Suprapubic skin (tissue), 4 donors: Measurements from ENCODE around the gene G6PC2. TPM values are rescaled to one million over a fixed set of nuclear protein-coding genes. Genes with fewer than 3 reads are reported as not detected.

Experiments
- DNase-seq, 2 donors: peaks; one replicate each; pipeline ENCODE4 v3.0.0-alpha.2; 2019; ENCODE audit warnings: low spot score in 2 of 2
- H3K27ac ChIP-seq: fragments of 200-600 bp; sonication (generic); one replicate; pipeline ENCODE4 v1.5.1; 2019
- H3K27me3 ChIP-seq: fragments of 200-600 bp; sonication (generic); one replicate; pipeline ENCODE4 v1.5.1; 2019
- H3K36me3 ChIP-seq: fragments of 200-600 bp; sonication (generic); one replicate; pipeline ENCODE4 v1.5.1; 2019
- H3K4me1 ChIP-seq: fragments of 200-600 bp; sonication (generic); one replicate; pipeline ENCODE4 v1.5.1; 2019
- H3K4me3 ChIP-seq: fragments of 200-600 bp; sonication (generic); one replicate; pipeline ENCODE4 v1.5.1; 2019; ENCODE audit warnings: mild to moderate bottlenecking
- H3K9me3 ChIP-seq: fragments of 200-600 bp; sonication (generic); one replicate; pipeline ENCODE4 v1.5.1; 2019
- CTCF ChIP-seq, 2 donors: fragments of 200-600 bp in 1 of 2; fragments of 450-650 bp in 1 of 2; sonication (generic) in 1 of 2; IDR thresholded peaks; one replicate each; pipeline ENCODE4 v1.5.1; 2016 to 2019; ENCODE audit warnings: antibody characterized with exemption in 2 of 2, mild to moderate bottlenecking in 1 of 2, moderate library complexity in 1 of 2
- EP300 ChIP-seq: sonication (generic); formaldehyde crosslinking; IDR thresholded peaks from one replicate; pipeline ENCODE4 v1.6.1; 2017; ENCODE audit warnings: antibody characterized with exemption
- POLR2A ChIP-seq, 2 donors: fragments of 450-650 bp; IDR thresholded peaks; one replicate each; pipeline ENCODE4 v1.6.1; 2017; ENCODE audit warnings: antibody characterized with exemption in 2 of 2, mild to moderate bottlenecking in 2 of 2, moderate library complexity in 2 of 2
- POLR2AphosphoS5 ChIP-seq, 3 donors: sonication (generic); formaldehyde crosslinking; IDR thresholded peaks; one replicate each; pipeline ENCODE4 v1.6.1; 2017; ENCODE audit warnings: antibody characterized with exemption in 3 of 3
- WGBS: methylation state at CpG from one replicate; pipeline ENCODE4 v1.1.5; 2018; 5-methylcytosine and 5-hydroxymethylcytosine counted together
- total RNA-seq, 4 donors: library from RNA; depleted of rRNA; stranded (reverse); fragments of >200 nt; gene quantifications; one replicate each; pipeline ENCODE4 v1.1.0, GENCODE V29; 2016

G6PC2 gene
- total RNA-seq, 4 donors from 2014 or later, result not detected

GRCh38 chr2:168915441-168916330 lies 14.6 kb downstream of the G6PC2 start:
- H3K4me3 ChIP-seq, result no peak overlapping the region
- DNase-seq, result no peak
- TF ChIP-seq POLR2AphosphoS5 (IDR thresholded peaks at IDR 0.05) (no peak), CTCF (IDR thresholded peaks at IDR 0.05) (no peak), POLR2A (IDR thresholded peaks at IDR 0.05) (no peak), EP300 (no peak)
- peaks cover 7% of the 10 kb centered on the region for H3K4me1 ChIP-seq
- 86% methylated on average over 3 of the region's 3 CpGs for WGBS
- H3K27me3 ChIP-seq, result peaks cover 8% of the 10 kb centered on the region
- H3K9me3 ChIP-seq, result no peaks in the 10 kb centered on the region
- H3K36me3 ChIP-seq, result no peaks in the 10 kb centered on the region
- no peak overlapping the region for H3K27ac ChIP-seq

- peaks cover 7% of the 10 kb centered on the region for H3K4me1 ChIP-seq
- H3K27ac ChIP-seq, result no peak overlapping the region
- WGBS, result 83% methylated on average over 4 of the region's 4 CpGs
- H3K27me3 ChIP-seq, result peaks cover 7% of the 10 kb centered on the region
- H3K9me3 ChIP-seq, result no peaks in the 10 kb centered on the region
- no peaks in the 10 kb centered on the region for H3K36me3 ChIP-seq
- H3K4me3 ChIP-seq, result no peak overlapping the region
- DNase-seq, result no peak
- TF ChIP-seq POLR2AphosphoS5 (IDR thresholded peaks at IDR 0.05), result no peak
- no peak for TF ChIP-seq POLR2A (IDR thresholded peaks at IDR 0.05)
- no peak for TF ChIP-seq CTCF (IDR thresholded peaks at IDR 0.05)
- TF ChIP-seq EP300, result no peak
Observed at GRCh38 chr2:168916331-168916675, 15.2 kb downstream of the G6PC2 start.

- H3K4me1 ChIP-seq, result no peaks in the 10 kb centered on the region
- H3K27ac ChIP-seq, result no peak overlapping the region
- no peak for DNase-seq
- WGBS, result 23% methylated on average over 4 of the region's 4 CpGs
- no peaks in the 10 kb centered on the region for H3K36me3 ChIP-seq
- TF ChIP-seq EP300 (no peak), CTCF (IDR thresholded peaks at IDR 0.05) (peak; percentile 32 to 40), POLR2A (IDR thresholded peaks at IDR 0.05) (no peak)
- no peaks in the 10 kb centered on the region for H3K9me3 ChIP-seq
- H3K27me3 ChIP-seq, result no peaks in the 10 kb centered on the region
- no peak overlapping the region for H3K4me3 ChIP-seq
Observed at GRCh38 chr2:168920504-168921157, 19.5 kb downstream of the G6PC2 start.

GRCh38 chr2:168926621-168927386 lies 25.7 kb downstream of the G6PC2 start:
- WGBS, result 59% methylated on average over 3 of the region's 3 CpGs
- DNase-seq, result no peak

More at GRCh38 chr2:168926621-168927386, 25.7 kb downstream of the G6PC2 start:
- Histone ChIP-seq H3K4me3 (no peak overlapping the region), H3K27me3 (no peaks in the 10 kb centered on the region), H3K4me1 (no peaks in the 10 kb centered on the region), H3K27ac (no peak overlapping the region), H3K9me3 (no peaks in the 10 kb centered on the region), H3K36me3 (no peaks in the 10 kb centered on the region)
- no peak for TF ChIP-seq POLR2A (IDR thresholded peaks at IDR 0.05)
- no peak for TF ChIP-seq CTCF (IDR thresholded peaks at IDR 0.05)
- no peak for TF ChIP-seq EP300
- TF ChIP-seq POLR2AphosphoS5 (IDR thresholded peaks at IDR 0.05), result no peak
